Urothelium cell line (cell line): ENCODE data around the gene FGFR1OP2.

Experiments
- DNase-seq: peaks from one replicate; pipeline ENCODE4 v3.0.0; 2011; ENCODE audit warnings: low spot score, mixed read lengths
- FAIRE-seq: peaks from 2 replicates; lab custom pipeline; 2011; peaks lifted over from hg19 to GRCh38; lab: Jason Lieb, UNC

Gene FGFR1OP2

GRCh38 chr12:27000961-27001360, 62.7 kb downstream of the FGFR1OP2 start:
- no peak for DNase-seq
- no peak for FAIRE-seq

- DNase-seq (no peak), FAIRE-seq (no peak)
Observed at GRCh38 chr12:27001663-27002062, 63.4 kb downstream of the FGFR1OP2 start.

- FAIRE-seq (no peak), DNase-seq (no peak)
Observed at GRCh38 chr12:27002141-27002540, 63.9 kb downstream of the FGFR1OP2 start.

GRCh38 chr12:27003421-27004381, 65.4 kb downstream of the FGFR1OP2 start:
- no peak for DNase-seq
- no peak for FAIRE-seq

- DNase-seq = no peak
- no peak for FAIRE-seq
Observed at GRCh38 chr12:27005495-27005894, 67.2 kb downstream of the FGFR1OP2 start.

- DNase-seq (no peak), FAIRE-seq (no peak)
Observed at GRCh38 chr12:27006797-27007467, 68.7 kb downstream of the FGFR1OP2 start.

- no peak for FAIRE-seq
- DNase-seq = no peak
Observed at GRCh38 chr12:27008081-27008480, 69.8 kb downstream of the FGFR1OP2 start.

- FAIRE-seq (no peak), DNase-seq (no peak)
Observed at GRCh38 chr12:27009881-27010301, 71.6 kb downstream of the FGFR1OP2 start.

- FAIRE-seq (no peak), DNase-seq (no peak)
Observed at GRCh38 chr12:27012239-27012981, 74.1 kb downstream of the FGFR1OP2 start.

- FAIRE-seq (no peak), DNase-seq (no peak)
Observed at GRCh38 chr12:27012982-27013255, 74.6 kb downstream of the FGFR1OP2 start.

- FAIRE-seq (no peak), DNase-seq (no peak)
Observed at GRCh38 chr12:27013611-27014084, 75.4 kb downstream of the FGFR1OP2 start.

- DNase-seq (peak; percentile 96), FAIRE-seq (no peak)
Observed at GRCh38 chr12:27014085-27014858, 76.0 kb downstream of the FGFR1OP2 start, which contains the start of gene TM7SF3. Gene TM7SF3 (minus strand): TSS chr12:27014384. CDS start chr12:27014168, 216 bp downstream.

GRCh38 chr12:27014859-27015729, 76.8 kb downstream of the FGFR1OP2 start:
- DNase-seq (no peak), FAIRE-seq (no peak)

GRCh38 chr12:27015730-27016076, 77.4 kb downstream of the FGFR1OP2 start:
- peak; percentile 24 for DNase-seq
- FAIRE-seq = no peak
